Subcutaneous abdominal adipose tissue (tissue), 5 donors: ENCODE measurements around the gene ATP11A.

Experiments
- H3K27ac ChIP-seq: one replicate; pipeline ENCODE4 v1.7.0; 2013; ENCODE audit warnings: low read depth, mild to moderate bottlenecking, inconsistent platforms, low read length, moderate library complexity
- H3K27me3 ChIP-seq, 5 donors: one replicate each; pipeline ENCODE4 v1.7.0; 2013; ENCODE audit warnings: low read length in 5 of 5, inconsistent platforms in 1 of 5; ENCODE audit not compliant: control insufficient read depth in 5 of 5, insufficient read depth in 4 of 5
- H3K36me3 ChIP-seq, 5 donors: one replicate each; pipeline ENCODE4 v1.7.0; 2013; ENCODE audit warnings: low read length in 5 of 5; ENCODE audit not compliant: control insufficient read depth in 5 of 5, insufficient read depth in 5 of 5
- H3K4me1 ChIP-seq, 5 donors: one replicate each; pipeline ENCODE4 v1.7.0; 2013; ENCODE audit warnings: low read length in 5 of 5, mild to moderate bottlenecking in 3 of 5, moderate library complexity in 1 of 5; ENCODE audit not compliant: control insufficient read depth in 5 of 5, insufficient read depth in 5 of 5
- H3K4me3 ChIP-seq, 5 donors: one replicate each; pipeline ENCODE4 v1.7.0; 2013; ENCODE audit warnings: low read length in 5 of 5, low read depth in 1 of 5
- H3K9ac ChIP-seq, 5 donors: one replicate each; pipeline ENCODE4 v1.7.0; 2013; ENCODE audit warnings: low read length in 5 of 5, mild to moderate bottlenecking in 4 of 5, moderate library complexity in 3 of 5
- H3K9me3 ChIP-seq, 5 donors: one replicate each; pipeline ENCODE4 v1.7.0; 2013; ENCODE audit warnings: low read length in 5 of 5; ENCODE audit not compliant: control insufficient read depth in 5 of 5
- donor health status: healthy.
- donor health status: healthy.
- donor health status: healthy.
- donor health status: healthy.
- donor health status: healthy.

The ATP11A gene

DNA sequence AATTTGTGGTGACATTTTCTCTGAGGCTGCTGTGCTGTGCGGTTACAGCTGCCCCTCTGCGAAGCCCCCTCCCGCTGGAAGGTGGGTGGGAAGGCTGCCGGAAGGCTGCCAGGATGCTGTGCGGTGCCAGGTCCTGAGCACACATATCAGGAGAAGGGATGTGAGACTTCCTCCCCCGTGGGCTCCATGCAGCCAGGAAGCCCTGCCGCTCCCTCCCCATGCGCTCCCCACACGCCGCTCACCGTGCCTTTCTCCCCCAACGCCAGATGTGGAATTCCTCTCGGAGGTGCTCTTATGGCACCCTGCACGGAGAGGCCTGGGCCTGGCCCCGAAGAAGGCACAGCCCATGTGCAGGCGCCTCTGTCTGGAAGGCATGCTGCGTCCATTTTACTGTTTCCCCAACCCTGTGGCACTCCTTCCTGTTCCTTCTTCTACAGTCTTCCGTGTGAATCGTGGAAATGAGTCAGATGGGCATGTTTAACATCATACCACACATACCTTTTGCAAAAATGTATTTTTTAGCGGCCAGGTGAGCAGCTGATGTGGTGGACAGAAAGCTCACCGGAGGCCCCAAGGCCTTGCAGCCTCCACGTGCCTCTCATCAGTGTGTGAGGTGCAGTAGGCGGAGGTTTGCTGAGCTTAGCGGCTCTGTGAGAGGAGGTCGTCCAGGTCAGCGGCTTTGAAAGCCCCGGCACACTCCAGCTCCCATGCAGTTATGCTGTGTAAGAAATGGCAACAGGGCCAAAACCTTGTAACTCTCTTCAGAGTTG lies 88.0 kb downstream of the ATP11A start:
- Histone ChIP-seq H3K27ac (no peak overlapping the region), H3K4me3 (no peak overlapping the region), H3K9ac (no peak overlapping the region), H3K9me3 (no peaks in the 10 kb centered on the region), H3K4me1 (peaks cover 0 to 12% (median 0%) of the 10 kb centered on the region in 5 donors), H3K36me3 (peaks cover 0 to 3% (median 0%) of the 10 kb centered on the region in 5 donors), H3K27me3 (no peaks in the 10 kb centered on the region)

DNA sequence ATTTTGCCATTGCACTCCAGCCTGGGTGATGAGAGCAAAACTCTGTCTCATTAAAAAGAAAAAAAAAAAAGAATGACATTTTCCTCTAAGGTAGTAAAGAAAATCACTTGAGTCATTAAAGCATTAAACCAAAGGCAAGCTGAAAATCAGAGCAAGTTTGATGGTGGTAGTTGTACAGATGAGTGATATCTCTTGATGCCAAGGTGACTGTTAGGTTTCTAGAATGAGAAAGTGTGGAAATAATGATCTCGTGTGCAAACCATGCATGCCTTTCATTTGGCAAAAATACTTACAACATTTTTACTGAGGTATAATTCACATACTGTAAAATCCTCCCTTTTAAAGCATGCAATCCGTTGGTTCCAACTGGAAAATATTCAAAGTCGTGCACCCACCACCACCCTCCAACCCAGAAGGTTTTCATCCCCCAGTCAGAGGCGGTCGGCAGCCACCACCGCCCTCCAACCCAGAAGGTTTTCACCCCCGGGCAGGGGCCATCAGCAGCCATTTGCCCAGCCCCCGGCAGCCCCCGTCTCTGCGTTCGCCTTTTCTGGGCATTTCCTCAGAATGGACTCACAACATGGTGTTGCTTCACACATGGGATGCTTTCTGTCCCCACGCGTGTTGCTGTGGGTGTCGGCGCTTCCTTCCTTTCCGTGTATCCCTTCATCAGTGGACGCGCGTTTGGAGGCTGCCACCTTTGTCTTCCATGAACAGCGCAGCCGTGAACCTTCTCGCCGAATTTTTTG lies 90.2 kb downstream of the ATP11A start:
- no peak overlapping the region for H3K27ac ChIP-seq
- no peak overlapping the region for H3K4me3 ChIP-seq
- H3K9me3 ChIP-seq = no peaks in the 10 kb centered on the region
- H3K27me3 ChIP-seq = no peaks in the 10 kb centered on the region
- H3K4me1 ChIP-seq = peaks cover 0 to 21% (median 5%) of the 10 kb centered on the region in 5 donors
- peaks cover 0 to 6% (median 2%) of the 10 kb centered on the region in 5 donors for H3K36me3 ChIP-seq
- no peak overlapping the region for H3K9ac ChIP-seq

DNA sequence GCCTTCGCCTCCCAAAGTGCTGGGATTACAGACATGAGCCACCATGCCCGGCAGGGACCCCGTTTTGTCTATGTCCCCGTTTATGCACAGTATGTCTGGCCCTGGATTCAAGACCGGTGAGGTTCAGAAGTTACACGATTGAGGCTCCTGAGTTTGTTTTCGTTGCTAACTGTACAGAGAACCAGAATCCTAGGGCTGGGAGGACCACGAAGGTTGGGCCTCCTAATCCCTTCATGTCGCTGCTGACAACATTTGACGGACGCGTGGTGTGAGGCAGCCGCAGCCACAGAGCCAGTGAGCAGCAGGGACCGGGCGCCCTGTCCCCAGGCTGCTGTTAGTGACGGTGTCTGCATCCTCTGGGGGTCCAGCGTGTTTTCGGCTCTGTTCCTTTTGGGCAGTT lies 91.4 kb downstream of the ATP11A start:
- peaks cover 0 to 2% (median 0%) of the 10 kb centered on the region in 5 donors for H3K27me3 ChIP-seq
- H3K9me3 ChIP-seq = no peaks in the 10 kb centered on the region
- H3K36me3 ChIP-seq = peaks cover 0 to 15% (median 9%) of the 10 kb centered on the region in 5 donors
- H3K4me3 ChIP-seq = no peak overlapping the region
- H3K4me1 ChIP-seq = peaks cover 0 to 21% (median 5%) of the 10 kb centered on the region in 5 donors
- H3K27ac ChIP-seq = no peak overlapping the region
- no peak overlapping the region for H3K9ac ChIP-seq

DNA sequence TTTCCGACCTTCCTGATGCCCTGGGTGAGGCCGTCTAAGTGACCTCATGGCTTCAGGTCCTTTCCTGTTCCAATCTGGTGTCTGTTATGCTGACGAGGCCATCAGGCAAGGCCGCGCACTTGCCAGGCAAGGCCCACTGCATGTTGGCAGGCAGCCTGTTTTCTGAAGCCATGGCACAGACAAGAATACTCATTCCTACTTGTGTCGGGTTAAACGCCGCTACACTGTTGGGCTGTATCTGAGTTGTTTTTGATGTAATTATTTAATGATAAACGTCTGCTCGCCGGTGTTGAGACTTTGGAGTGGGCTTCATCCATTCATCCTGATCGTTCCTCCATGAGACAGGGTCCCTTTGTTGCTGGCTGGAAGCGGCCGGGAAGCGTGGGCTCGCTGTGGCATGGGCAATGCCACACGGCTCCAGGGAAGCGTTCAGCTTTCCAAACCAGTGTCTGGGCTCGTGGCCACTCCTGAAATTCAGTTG lies 92.1 kb downstream of the ATP11A start:
- H3K4me3 ChIP-seq = no peak overlapping the region
- no peak overlapping the region for H3K27ac ChIP-seq
- H3K9me3 ChIP-seq = no peaks in the 10 kb centered on the region
- no peak overlapping the region for H3K9ac ChIP-seq
- peaks cover 0 to 21% (median 5%) of the 10 kb centered on the region in 5 donors for H3K4me1 ChIP-seq
- peaks cover 0 to 2% (median 0%) of the 10 kb centered on the region in 5 donors for H3K27me3 ChIP-seq
- peaks cover 0 to 20% (median 10%) of the 10 kb centered on the region in 5 donors for H3K36me3 ChIP-seq

DNA sequence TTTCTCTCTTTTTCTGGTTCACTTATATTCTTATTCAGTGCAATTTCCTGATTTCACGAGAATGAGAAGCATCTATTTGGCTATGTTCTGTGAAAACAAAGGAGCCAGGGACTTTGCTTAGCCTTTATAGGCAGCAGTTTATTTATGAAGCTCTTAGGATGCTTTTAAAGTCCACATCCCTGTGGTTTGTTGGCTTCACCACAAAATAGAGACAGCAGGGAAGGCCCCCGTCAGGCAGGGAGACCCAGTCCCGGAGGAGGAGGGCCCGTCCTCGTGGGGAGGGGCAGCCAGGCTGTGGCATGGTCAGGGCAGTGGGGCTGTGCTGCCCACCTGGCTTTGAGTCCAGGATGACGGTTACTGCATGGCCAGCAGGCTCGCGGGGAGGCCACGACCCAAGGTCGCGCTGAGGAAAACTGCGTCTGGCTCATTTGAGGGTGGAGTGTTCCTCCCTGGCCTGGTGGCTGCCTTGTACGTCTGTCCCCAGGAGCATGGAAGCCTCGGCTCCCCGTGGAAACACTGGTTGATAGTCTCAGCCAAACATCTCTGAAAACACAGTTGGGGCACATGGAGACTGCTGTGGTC lies 92.7 kb downstream of the ATP11A start:
- Histone ChIP-seq H3K36me3 (peaks cover 0 to 20% (median 10%) of the 10 kb centered on the region in 5 donors), H3K9me3 (no peaks in the 10 kb centered on the region), H3K4me3 (no peak overlapping the region), H3K9ac (no peak overlapping the region), H3K27me3 (peaks cover 0 to 2% (median 0%) of the 10 kb centered on the region in 5 donors), H3K4me1 (peaks cover 0 to 19% (median 5%) of the 10 kb centered on the region in 5 donors), H3K27ac (no peak overlapping the region)

GRCh38 chr13:112783135-112783977 lies 93.5 kb downstream of the ATP11A start:
- no peaks in the 10 kb centered on the region for H3K9me3 ChIP-seq
- no peak overlapping the region for H3K27ac ChIP-seq
- H3K36me3 ChIP-seq = peaks cover 0 to 24% (median 10%) of the 10 kb centered on the region in 5 donors
- no peak overlapping the region for H3K4me3 ChIP-seq
- peaks cover 0 to 2% (median 0%) of the 10 kb centered on the region in 5 donors for H3K27me3 ChIP-seq
- H3K4me1 ChIP-seq = peaks cover 0 to 14% (median 5%) of the 10 kb centered on the region in 5 donors
- no peak overlapping the region for H3K9ac ChIP-seq

DNA sequence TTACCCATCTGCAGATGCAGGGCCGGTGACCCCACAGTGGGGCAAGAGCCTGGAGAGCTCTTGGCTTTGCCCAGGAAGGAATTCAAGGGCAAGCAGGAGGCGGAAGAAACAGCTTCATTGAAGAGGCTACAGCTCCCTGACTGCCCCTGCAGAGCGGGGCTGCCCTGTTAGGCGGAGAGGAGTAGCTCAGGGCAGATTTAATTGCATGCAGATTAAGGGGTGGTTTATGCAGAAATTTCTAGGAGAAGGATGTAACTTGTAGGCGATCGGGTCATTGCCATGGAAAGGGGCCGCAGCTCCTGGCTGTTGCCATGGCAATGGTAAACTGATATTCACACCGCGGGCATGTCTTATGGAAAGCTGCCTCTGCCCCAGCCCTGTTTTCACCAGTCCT lies 94.1 kb downstream of the ATP11A start:
- H3K27me3 ChIP-seq = peaks cover 0 to 2% (median 0%) of the 10 kb centered on the region in 5 donors
- no peak overlapping the region for H3K27ac ChIP-seq
- peaks cover 0 to 27% (median 13%) of the 10 kb centered on the region in 5 donors for H3K36me3 ChIP-seq
- H3K9ac ChIP-seq = no peak overlapping the region
- H3K4me3 ChIP-seq = no peak overlapping the region
- peaks cover 0 to 14% (median 5%) of the 10 kb centered on the region in 5 donors for H3K4me1 ChIP-seq
- H3K9me3 ChIP-seq = no peaks in the 10 kb centered on the region

GRCh38 chr13:112784811-112785482 lies 95.1 kb downstream of the ATP11A start:
- H3K9me3 ChIP-seq = no peaks in the 10 kb centered on the region
- peaks cover 0 to 31% (median 16%) of the 10 kb centered on the region in 5 donors for H3K36me3 ChIP-seq
- no peak overlapping the region for H3K27ac ChIP-seq
- no peak overlapping the region for H3K9ac ChIP-seq
- H3K27me3 ChIP-seq = peaks cover 0 to 2% (median 0%) of the 10 kb centered on the region in 5 donors
- H3K4me3 ChIP-seq = no peak overlapping the region
- H3K4me1 ChIP-seq = peaks cover 0 to 14% (median 5%) of the 10 kb centered on the region in 5 donors

DNA sequence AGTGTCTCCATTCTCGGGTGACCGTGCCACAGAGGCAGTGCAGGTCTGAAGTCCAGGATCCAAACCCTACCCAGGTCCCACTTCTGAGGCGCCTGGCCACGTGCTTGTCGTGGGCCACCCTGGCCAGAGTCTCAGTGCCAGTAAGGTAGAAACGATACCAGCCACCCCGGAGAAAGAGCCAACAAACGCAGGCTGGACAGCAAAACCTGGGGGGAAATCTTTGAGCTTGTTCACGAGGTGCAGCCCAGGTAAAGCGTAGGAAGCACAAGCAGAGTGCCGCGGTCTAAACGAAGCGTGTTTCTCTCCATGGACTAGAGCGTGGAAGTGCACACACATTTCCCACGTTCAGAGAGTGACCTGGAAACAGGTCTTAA lies 95.6 kb downstream of the ATP11A start:
- H3K4me1 ChIP-seq = peaks cover 0 to 14% (median 5%) of the 10 kb centered on the region in 5 donors
- no peak overlapping the region for H3K4me3 ChIP-seq
- no peak overlapping the region for H3K27ac ChIP-seq
- no peak overlapping the region for H3K9ac ChIP-seq
- H3K36me3 ChIP-seq = peaks cover 0 to 31% (median 16%) of the 10 kb centered on the region in 5 donors
- H3K9me3 ChIP-seq = no peaks in the 10 kb centered on the region
- H3K27me3 ChIP-seq = peaks cover 0 to 2% (median 0%) of the 10 kb centered on the region in 5 donors
